Sciatic nerve (tissue), 2 donors: ENCODE results near the gene GPR6. TPM values are rescaled to one million over a fixed set of nuclear protein-coding genes. Genes with fewer than 3 reads are reported as not detected.

Source experiments
- ATAC-seq: fragments of 200-7000 bp; cut with Tn5 transposase; one replicate; pipeline ENCODE4 v1.9.1; 2020; ENCODE audit warnings: mild to moderate bottlenecking, moderate library complexity
- DNase-seq: peaks from one replicate; pipeline ENCODE4 v3.0.0-alpha.2; 2020; ENCODE audit warnings: low spot score
- intact Hi-C: fragments of 100-400 bp; cut with DNase I; formaldehyde crosslinking; loops from one replicate; pipeline ENCODE4 v1.14.2; 2022
- total RNA-seq: library from RNA; stranded (reverse); fragmentation: NEBNext Ultra II Directional; extraction: Animal tissue kit (Norgen Biotek cat#: 25700); gene quantifications from one replicate; pipeline ENCODE4 v1.2.1, GENCODE V29; 2021
- donor health status: DM: no; HTN: no; CAD: no.
- donor health status: DM: no; HTN: no; CAD: no.

The GPR6 gene
- total RNA-seq, 1 donor from 2014 or later: not detected

GRCh38 chr6:109991201-109992101, 13.3 kb downstream of the GPR6 start:
- ATAC-seq (no peak), DNase-seq (no peak)
- intact Hi-C loops: no loop called here

- DNase-seq (no peak), ATAC-seq (no peak)
- intact Hi-C loops: no loop called here
These were observed 20.2 kb downstream of the GPR6 start for GRCh38 chr6:109998159-109998785.

- DNase-seq: no peak
- intact Hi-C loops: no loop called here
- no peak for ATAC-seq
These were observed 21.6 kb downstream of the GPR6 start for GRCh38 chr6:109999740-110000139.

DNA sequence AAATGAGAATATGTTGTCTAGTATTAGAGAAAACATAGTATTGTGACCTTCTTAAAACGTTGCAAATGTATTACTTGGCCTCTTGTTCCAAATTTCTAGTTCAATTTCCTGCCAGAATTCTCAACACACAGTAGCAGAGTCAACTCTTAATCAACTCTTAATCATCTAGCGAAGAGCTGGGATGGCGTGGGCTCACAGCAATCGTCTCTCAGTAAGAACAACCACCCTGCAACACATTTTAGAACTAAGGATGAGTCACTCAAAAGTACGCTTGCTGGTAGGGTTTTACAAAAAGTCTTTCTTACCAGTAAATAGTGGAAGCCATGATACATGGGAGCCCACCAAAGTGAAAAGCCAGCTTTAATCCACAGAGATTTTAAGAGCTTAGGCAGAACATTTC, 24.6 kb downstream of the GPR6 start:
- DNase-seq (no peak), ATAC-seq (no peak)
- intact Hi-C loops: no loop called here

GRCh38 chr6:110013386-110013785, 35.3 kb downstream of the GPR6 start:
- DNase-seq (no peak), ATAC-seq (no peak)
- intact Hi-C loops: no loop called here

- intact Hi-C loops: no loop called here
- DNase-seq (no peak), ATAC-seq (no peak)
These were observed 37.1 kb downstream of the GPR6 start for GRCh38 chr6:110015206-110015605.

DNA sequence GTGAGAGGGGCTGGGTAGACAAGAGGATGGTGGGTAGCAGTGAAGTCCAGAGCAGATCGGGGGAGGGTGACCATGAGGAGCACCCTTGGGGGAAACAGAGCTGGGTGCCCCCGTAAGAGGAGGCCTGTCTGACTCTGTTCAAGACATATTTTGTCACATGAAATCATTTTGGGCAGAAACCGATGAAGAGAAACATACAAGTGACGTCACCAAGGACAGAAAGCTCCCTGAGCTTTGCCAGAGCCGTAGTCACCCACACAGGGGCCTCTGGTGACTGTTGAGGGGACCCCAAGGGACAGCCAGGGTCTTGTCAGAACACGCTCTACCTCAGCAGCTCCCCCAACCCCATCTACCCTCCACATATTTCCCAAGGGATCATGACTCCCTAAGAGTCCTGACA, 39.2 kb downstream of the GPR6 start:
- DNase-seq: no peak
- ATAC-seq: no peak
- intact Hi-C loops: no loop called here

DNA sequence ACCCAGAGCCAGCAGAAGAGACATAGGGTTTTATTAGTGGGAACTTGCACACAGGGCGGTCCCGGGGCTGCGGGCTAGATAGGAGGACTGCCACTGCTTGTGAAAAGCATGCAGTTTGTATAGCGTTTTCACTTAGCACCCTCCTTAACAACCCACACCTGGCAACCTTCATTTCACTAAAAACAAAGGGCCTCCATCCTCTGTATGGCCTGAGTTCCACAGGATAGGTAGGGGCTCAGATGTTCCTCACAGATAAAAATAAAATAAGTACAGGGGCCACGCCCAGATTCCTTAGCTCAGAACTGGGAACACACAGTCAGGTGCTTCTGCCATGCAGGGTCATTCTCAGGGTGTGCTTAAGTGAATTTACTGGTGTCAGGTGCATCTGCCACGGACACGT, 39.8 kb downstream of the GPR6 start:
- ATAC-seq: no peak
- no peak for DNase-seq
- intact Hi-C loops: no loop called here

- intact Hi-C loops: no loop called here
- ATAC-seq (no peak), DNase-seq (no peak)
These were observed 40.4 kb downstream of the GPR6 start for GRCh38 chr6:110018486-110018885.

DNA sequence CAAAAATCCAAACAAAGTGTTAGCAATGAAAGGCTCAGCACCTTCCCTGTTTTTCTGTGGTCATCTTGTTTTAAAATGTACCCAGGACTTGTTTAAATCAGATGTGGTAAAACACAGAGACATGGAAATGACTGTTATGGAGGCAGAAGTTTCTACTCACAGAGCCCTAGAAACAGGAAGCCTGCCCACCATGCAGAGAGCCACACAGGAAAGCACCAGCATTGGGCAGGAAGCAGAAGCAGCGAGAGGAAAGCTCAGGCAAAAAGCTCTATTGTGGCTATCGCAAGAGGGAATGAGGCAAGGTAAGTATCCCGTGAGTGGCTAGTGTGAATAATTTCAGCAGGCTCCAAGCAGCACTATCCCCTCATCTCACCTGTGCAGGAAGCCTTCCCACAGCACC, 42.8 kb downstream of the GPR6 start:
- DNase-seq: no peak
- intact Hi-C loops: no loop called here
- ATAC-seq: no peak

DNA sequence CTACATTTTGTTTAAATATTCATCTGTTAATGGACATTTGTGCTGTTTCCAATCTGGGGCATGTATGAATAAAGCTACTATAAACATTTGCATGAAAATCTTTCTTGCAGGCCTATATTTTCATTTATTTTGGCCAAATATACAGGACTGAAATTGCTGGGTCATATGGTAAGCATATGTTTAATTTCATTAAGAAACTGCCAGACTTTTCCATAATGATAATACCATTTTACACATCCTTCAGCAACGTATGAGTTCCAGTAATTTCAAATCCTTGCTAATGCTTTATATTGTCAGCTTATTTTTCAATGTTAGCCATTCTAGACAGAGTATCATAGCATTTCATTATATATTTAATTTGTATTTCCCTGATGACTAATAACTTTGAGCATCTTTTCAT, 51.0 kb downstream of the GPR6 start:
- DNase-seq (no peak), ATAC-seq (no peak)
- intact Hi-C loops: no loop called here

Other genes with a start within 250 kb of the GPR6 start
- gene WASF1, start 201.4 kb downstream of the GPR6 start, total RNA-seq: 9.6 TPM
- gene CDC40, start 202.1 kb downstream of the GPR6 start, total RNA-seq: 20.7 TPM